DMS53 treated with DMSO at 0.1 percent for 48 hours (cell line): ENCODE results near the gene B4GALNT2.

ENCODE experiments used
- DNase-seq: peaks from one replicate; lab custom pipeline; 2025; ENCODE audit not compliant: unreplicated experiment; lab: John Stamatoyannopoulos, UW

Gene B4GALNT2

GRCh38 chr17:49209061-49209571, 76.5 kb downstream of the B4GALNT2 start:
- no peak for DNase-seq

GRCh38 chr17:49210158-49211029, 77.8 kb downstream of the B4GALNT2 start, which contains the start of the genes ABI3 and GNGT2:
TSS of gene ABI3 (plus strand) at chr17:49210707. CDS start at chr17:49210725, 18 bp downstream.
TSS of gene GNGT2 (minus strand) at chr17:49210574. CDS start at chr17:49207422, 3,152 bp downstream.
- DNase-seq: no peak

GRCh38 chr17:49213399-49213798, 80.8 kb downstream of the B4GALNT2 start:
- DNase-seq: no peak

GRCh38 chr17:49213847-49214246, 81.3 kb downstream of the B4GALNT2 start:
- no peak for DNase-seq

GRCh38 chr17:49214676-49215360, 82.2 kb downstream of the B4GALNT2 start:
- DNase-seq: no peak

GRCh38 chr17:49216482-49216881, 83.9 kb downstream of the B4GALNT2 start:
- DNase-seq: no peak

GRCh38 chr17:49216953-49217650, 84.5 kb downstream of the B4GALNT2 start:
- no peak for DNase-seq

GRCh38 chr17:49217651-49218413, 85.3 kb downstream of the B4GALNT2 start:
- no peak for DNase-seq

GRCh38 chr17:49218941-49219913, 86.7 kb downstream of the B4GALNT2 start:
- DNase-seq: no peak

GRCh38 chr17:49219987-49220386, 87.4 kb downstream of the B4GALNT2 start:
- no peak for DNase-seq

GRCh38 chr17:49223168-49223516, 90.6 kb downstream of the B4GALNT2 start:
- DNase-seq: no peak

GRCh38 chr17:49223517-49224197, 91.1 kb downstream of the B4GALNT2 start:
- no peak for DNase-seq

- no peak for DNase-seq
Observed at GRCh38 chr17:49224198-49224996, 91.8 kb downstream of the B4GALNT2 start.

GRCh38 chr17:49224997-49225337, 92.4 kb downstream of the B4GALNT2 start:
- no peak for DNase-seq

- no peak for DNase-seq
Observed at GRCh38 chr17:49225554-49226236, 93.1 kb downstream of the B4GALNT2 start.
